K562 (cell line): ENCODE measurements around the gene NLGN4X. TPM values are rescaled to one million over a fixed set of nuclear protein-coding genes. Genes with fewer than 3 reads are reported as not detected.

Source experiments
- ATAC-seq: fragments of 200-7000 bp; cut with Tn5 transposase; 3 replicates; pipeline ENCODE4 v1.9.1; 2020; ENCODE audit warnings: moderate library complexity
- BruUV-seq: library from RNA; stranded (reverse); fragments of 400-500 nt; replicated peaks from 2 replicates; lab custom pipeline; 2021; lab: Mats Ljungman, UMichigan
- CTCF ChIA-PET: fragments of 300-600 bp; formaldehyde crosslinking; extraction: SDS; loops from one replicate; lab custom pipeline; 2021; ENCODE audit warnings: low intra/inter-chr PET ratio; lab: Yijun Ruan, JAX
- POLR2A ChIA-PET: fragments of 300-600, 350-650 bp; sonication (Branson Sonifier 250); formaldehyde crosslinking; extraction: SDS; loops from one replicate; lab custom pipeline; 2021; ENCODE audit warnings: antibody characterized with exemption, inconsistent platforms; lab: Yijun Ruan, JAX
- DNase-seq, 4 experiments: peaks; one replicate each; pipeline versions ENCODE4 v3.0.0 to v3.0.0-alpha.2; 2011 to 2018; ENCODE audit warnings: low spot score in 3 of 4, mixed read lengths in 3 of 4; ENCODE audit errors: extremely low read depth in 1 of 4
- FAIRE-seq: peaks from 2 replicates; lab custom pipeline; 2011; peaks lifted over from hg19 to GRCh38; lab: Jason Lieb, UNC
- H2AFZ ChIP-seq: 2 replicates; pipeline ENCODE4 v1.6.0; 2011; ENCODE audit warnings: low read depth, low read length, control low read depth, inconsistent platforms
- H3K27ac ChIP-seq: fragments of 200-600 bp; 3 replicates; pipeline ENCODE4 v1.8.0; 2011; ENCODE audit warnings: low read depth, mild to moderate bottlenecking, control low read depth, inconsistent platforms, low read length, moderate library complexity, mixed read lengths; ENCODE audit errors: extremely low read depth
- H3K27me3 ChIP-seq, 2 experiments: fragments of 300-600 bp in 1 of 2; 2 replicates in 1 of 2; 3 replicates in 1 of 2; pipeline versions ENCODE4 v1.6.0 to v1.8.0; 2011; ENCODE audit warnings: inconsistent platforms in 2 of 2, low read length in 2 of 2, mild to moderate bottlenecking in 1 of 2, mixed read lengths in 1 of 2, moderate library complexity in 1 of 2; ENCODE audit not compliant: control insufficient read depth in 2 of 2, insufficient read depth in 2 of 2
- H3K36me3 ChIP-seq: fragments of 300-600 bp; 3 replicates; pipeline ENCODE4 v1.8.0; 2011; ENCODE audit warnings: mild to moderate bottlenecking, low read length, inconsistent platforms; ENCODE audit not compliant: control insufficient read depth, insufficient read depth
- H3K4me1 ChIP-seq, 2 experiments: fragments of 200-600 bp in 1 of 2; replicated peaks in 1 of 2; 2 replicates in 1 of 2; 3 replicates in 1 of 2; pipeline versions ENCODE4 v1.5.1 to v1.8.0; 2011; ENCODE audit warnings: inconsistent platforms in 2 of 2, low read length in 2 of 2, mild to moderate bottlenecking in 1 of 2, mixed read lengths in 1 of 2, moderate library complexity in 1 of 2; ENCODE audit not compliant: control insufficient read depth in 2 of 2, insufficient read depth in 2 of 2
- H3K4me2 ChIP-seq: 2 replicates; pipeline ENCODE4 v1.6.1; 2011; ENCODE audit warnings: low read length, control low read depth, inconsistent platforms, mixed read lengths; ENCODE audit not compliant: insufficient read depth
- H3K4me3 ChIP-seq: fragments of 200-600 bp; sonication (generic), shearing (Covaris generic); 2 replicates; pipeline ENCODE4 v1.5.1; 2016; ENCODE audit warnings: control low read depth, inconsistent platforms
- H3K79me2 ChIP-seq: fragments of 200-600 bp; 3 replicates; pipeline ENCODE4 v1.8.0; 2011; ENCODE audit warnings: low read length, inconsistent platforms; ENCODE audit not compliant: control insufficient read depth, insufficient read depth
- H3K9ac ChIP-seq, 2 experiments: 2 replicates each; pipeline versions ENCODE4 v1.6.0 to v1.6.1; 2011; ENCODE audit warnings: low read depth in 2 of 2, low read length in 2 of 2, control low read depth in 1 of 2, inconsistent platforms in 1 of 2, mild to moderate bottlenecking in 1 of 2, mixed read lengths in 1 of 2; ENCODE audit not compliant: insufficient read depth in 1 of 2
- H3K9me1 ChIP-seq: one replicate; pipeline ENCODE4 v1.6.0; 2011; ENCODE audit warnings: inconsistent platforms, mild to moderate bottlenecking, low read length, moderate library complexity; ENCODE audit not compliant: control insufficient read depth, insufficient read depth
- H3K9me3 ChIP-seq: replicated peaks from 2 replicates; pipeline ENCODE4 v1.5.1; 2011; ENCODE audit warnings: low read depth, low read length, inconsistent platforms; ENCODE audit not compliant: control insufficient read depth, insufficient read depth
- H4K20me1 ChIP-seq: replicated peaks from 2 replicates; pipeline ENCODE4 v1.6.1; 2011; ENCODE audit warnings: low read length, inconsistent platforms, mixed read lengths; ENCODE audit not compliant: control insufficient read depth, insufficient read depth
- COPS2 ChIP-seq: fragments of 450-650 bp; conservative IDR thresholded peaks from 2 replicates; pipeline ENCODE4 v1.6.1; 2016; ENCODE audit warnings: mild to moderate bottlenecking, moderate library complexity
- LEF1 ChIP-seq: fragments of 450-650 bp; IDR thresholded peaks from 2 replicates; pipeline ENCODE4 v1.6.1; 2016; ENCODE audit warnings: mild to moderate bottlenecking
- NELFE ChIP-seq: IDR thresholded peaks from 2 replicates; pipeline ENCODE4 v1.6.1; 2011; ENCODE audit warnings: mild to moderate bottlenecking; ENCODE audit not compliant: insufficient read depth, insufficient read length
- POLR2A ChIP-seq: fragments of 450-650 bp; conservative IDR thresholded peaks from 2 replicates; pipeline ENCODE4 v1.6.1; 2016
- TAF15 ChIP-seq: fragments of 200-400 bp; formaldehyde crosslinking; IDR thresholded peaks from 2 replicates; pipeline ENCODE4 v1.6.1; 2017; ENCODE audit warnings: mild to moderate bottlenecking, low read depth, low read length, moderate library complexity
- TAF9B ChIP-seq: fragments of 450-650 bp; IDR thresholded peaks from 2 replicates; pipeline ENCODE4 v1.6.1; 2018; ENCODE audit warnings: mild to moderate bottlenecking; ENCODE audit not compliant: partially characterized antibody
- ZBTB5 ChIP-seq: fragments of 450-650 bp; IDR thresholded peaks from 2 replicates; pipeline ENCODE4 v1.6.1; 2017; ENCODE audit warnings: antibody characterized with exemption
- WGBS: fragments of 100-300 bp; shearing (Covaris generic); methylation state at CpG from one replicate; pipeline ENCODE4 v1.1.6; 2016; ENCODE audit warnings: low coverage, mixed read lengths; ENCODE audit not compliant: insufficient coverage; ENCODE audit errors: missing lambda C conversion rate; 5-methylcytosine and 5-hydroxymethylcytosine counted together
- in situ Hi-C: fragments of 300-500 bp; cut with MboI; formaldehyde crosslinking; loops from 4 replicates; pipeline ENCODE4 v1.15.0; 2018; ENCODE audit warnings: inconsistent platforms, mixed read lengths
- intact Hi-C: fragments of 100-400 bp; cut with micrococcal nuclease; formaldehyde crosslinking; loops from 2 replicates; pipeline ENCODE4 v1.14.2; 2022
- polyA plus RNA-seq, 8 experiments: library from polyadenylated mRNA; depleted of rRNA in 4 of 8; stranded (reverse) in 5 of 8; unstranded in 3 of 8; fragments of >200 nt; fragmentation: Nextera tagmentation in 2 of 8; fragmentation: Illumina TruSeq in 1 of 8; extraction: Ambion mirVana in 2 of 8; extraction: Trizol in 1 of 8; gene quantifications; 2 replicates each; pipeline versions ENCODE4 v1.2.1 to v1.2.3, GENCODE V29; 2011 to 2014; ENCODE audit warnings: inconsistent platforms in 1 of 8, missing spikeins in 1 of 8
- total RNA-seq, 7 experiments: library from RNA; depleted of rRNA in 6 of 7; stranded (reverse); fragments of >200 nt in 6 of 7; fragmentation: Illumina TruSeq in 2 of 7; extraction: Trizol in 2 of 7; gene quantifications; 2 replicates each; pipeline versions ENCODE4 v1.2.1 to v1.2.3, GENCODE V29; 2011 to 2021; ENCODE audit warnings: low replicate concordance in 1 of 7
- TF ChIP-seq, protein P1 (sequence below): sonication (generic); formaldehyde crosslinking; IDR thresholded peaks from 2 replicates; pipeline ENCODE4 v1.8.0; 2022; ENCODE audit warnings: mild to moderate bottlenecking, missing genetic modification reagents
- TF ChIP-seq, protein P2 (sequence below): fragments of 450-650 bp; IDR thresholded peaks from 2 replicates; pipeline ENCODE4 v1.6.1; 2016; ENCODE audit warnings: mild to moderate bottlenecking, moderate library complexity

The NLGN4X gene
- total and polyA plus RNA-seq, 9 of the 15 experiments (the other 6 are each of a cell fraction or from before 2014, with no cell fraction given) = 0.07 TPM; not detected in 8

GRCh38 chrX:6225288-6225910 is 3.3 kb downstream of the NLGN4X start:
- Histone ChIP-seq H3K9ac (no peak overlapping the region), H3K9me3 (no peaks in the 10 kb centered on the region), H3K4me3 (no peak overlapping the region), H3K79me2 (no peaks in the 10 kb centered on the region), H3K27me3 (no peaks in the 10 kb centered on the region), H3K27ac (no peak overlapping the region), H3K4me1 (no peaks in the 10 kb centered on the region), H3K9me1 (no peaks in the 10 kb centered on the region), H4K20me1 (no peaks in the 10 kb centered on the region), H2AFZ (no peak overlapping the region), H3K4me2 (no peak overlapping the region), H3K36me3 (no peaks in the 10 kb centered on the region)
- no TSS peak for BruUV-seq
- WGBS = 4% methylated on average over 8 of the region's 17 CpGs
- ATAC-seq (no peak), DNase-seq (no peak), FAIRE-seq (no peak)
- POLR2A ChIA-PET = no interaction called here
- CTCF ChIA-PET = no interaction called here
- intact Hi-C loops = no loop called here
- in situ Hi-C loops = no loop called here
- TF ChIP-seq NELFE = no peak
- TF ChIP-seq POLR2A = no peak
- no peak for TF ChIP-seq LEF1
- no peak for TF ChIP-seq TAF9B
- TF ChIP-seq COPS2 = no peak
- TF ChIP-seq, protein P1, sequence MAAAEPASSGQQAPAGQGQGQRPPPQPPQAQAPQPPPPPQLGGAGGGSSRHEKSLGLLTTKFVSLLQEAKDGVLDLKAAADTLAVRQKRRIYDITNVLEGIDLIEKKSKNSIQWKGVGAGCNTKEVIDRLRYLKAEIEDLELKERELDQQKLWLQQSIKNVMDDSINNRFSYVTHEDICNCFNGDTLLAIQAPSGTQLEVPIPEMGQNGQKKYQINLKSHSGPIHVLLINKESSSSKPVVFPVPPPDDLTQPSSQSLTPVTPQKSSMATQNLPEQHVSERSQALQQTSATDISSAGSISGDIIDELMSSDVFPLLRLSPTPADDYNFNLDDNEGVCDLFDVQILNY = no peak
- no peak for TF ChIP-seq TAF15
- no peak for TF ChIP-seq ZBTB5
- TF ChIP-seq, protein P2, sequence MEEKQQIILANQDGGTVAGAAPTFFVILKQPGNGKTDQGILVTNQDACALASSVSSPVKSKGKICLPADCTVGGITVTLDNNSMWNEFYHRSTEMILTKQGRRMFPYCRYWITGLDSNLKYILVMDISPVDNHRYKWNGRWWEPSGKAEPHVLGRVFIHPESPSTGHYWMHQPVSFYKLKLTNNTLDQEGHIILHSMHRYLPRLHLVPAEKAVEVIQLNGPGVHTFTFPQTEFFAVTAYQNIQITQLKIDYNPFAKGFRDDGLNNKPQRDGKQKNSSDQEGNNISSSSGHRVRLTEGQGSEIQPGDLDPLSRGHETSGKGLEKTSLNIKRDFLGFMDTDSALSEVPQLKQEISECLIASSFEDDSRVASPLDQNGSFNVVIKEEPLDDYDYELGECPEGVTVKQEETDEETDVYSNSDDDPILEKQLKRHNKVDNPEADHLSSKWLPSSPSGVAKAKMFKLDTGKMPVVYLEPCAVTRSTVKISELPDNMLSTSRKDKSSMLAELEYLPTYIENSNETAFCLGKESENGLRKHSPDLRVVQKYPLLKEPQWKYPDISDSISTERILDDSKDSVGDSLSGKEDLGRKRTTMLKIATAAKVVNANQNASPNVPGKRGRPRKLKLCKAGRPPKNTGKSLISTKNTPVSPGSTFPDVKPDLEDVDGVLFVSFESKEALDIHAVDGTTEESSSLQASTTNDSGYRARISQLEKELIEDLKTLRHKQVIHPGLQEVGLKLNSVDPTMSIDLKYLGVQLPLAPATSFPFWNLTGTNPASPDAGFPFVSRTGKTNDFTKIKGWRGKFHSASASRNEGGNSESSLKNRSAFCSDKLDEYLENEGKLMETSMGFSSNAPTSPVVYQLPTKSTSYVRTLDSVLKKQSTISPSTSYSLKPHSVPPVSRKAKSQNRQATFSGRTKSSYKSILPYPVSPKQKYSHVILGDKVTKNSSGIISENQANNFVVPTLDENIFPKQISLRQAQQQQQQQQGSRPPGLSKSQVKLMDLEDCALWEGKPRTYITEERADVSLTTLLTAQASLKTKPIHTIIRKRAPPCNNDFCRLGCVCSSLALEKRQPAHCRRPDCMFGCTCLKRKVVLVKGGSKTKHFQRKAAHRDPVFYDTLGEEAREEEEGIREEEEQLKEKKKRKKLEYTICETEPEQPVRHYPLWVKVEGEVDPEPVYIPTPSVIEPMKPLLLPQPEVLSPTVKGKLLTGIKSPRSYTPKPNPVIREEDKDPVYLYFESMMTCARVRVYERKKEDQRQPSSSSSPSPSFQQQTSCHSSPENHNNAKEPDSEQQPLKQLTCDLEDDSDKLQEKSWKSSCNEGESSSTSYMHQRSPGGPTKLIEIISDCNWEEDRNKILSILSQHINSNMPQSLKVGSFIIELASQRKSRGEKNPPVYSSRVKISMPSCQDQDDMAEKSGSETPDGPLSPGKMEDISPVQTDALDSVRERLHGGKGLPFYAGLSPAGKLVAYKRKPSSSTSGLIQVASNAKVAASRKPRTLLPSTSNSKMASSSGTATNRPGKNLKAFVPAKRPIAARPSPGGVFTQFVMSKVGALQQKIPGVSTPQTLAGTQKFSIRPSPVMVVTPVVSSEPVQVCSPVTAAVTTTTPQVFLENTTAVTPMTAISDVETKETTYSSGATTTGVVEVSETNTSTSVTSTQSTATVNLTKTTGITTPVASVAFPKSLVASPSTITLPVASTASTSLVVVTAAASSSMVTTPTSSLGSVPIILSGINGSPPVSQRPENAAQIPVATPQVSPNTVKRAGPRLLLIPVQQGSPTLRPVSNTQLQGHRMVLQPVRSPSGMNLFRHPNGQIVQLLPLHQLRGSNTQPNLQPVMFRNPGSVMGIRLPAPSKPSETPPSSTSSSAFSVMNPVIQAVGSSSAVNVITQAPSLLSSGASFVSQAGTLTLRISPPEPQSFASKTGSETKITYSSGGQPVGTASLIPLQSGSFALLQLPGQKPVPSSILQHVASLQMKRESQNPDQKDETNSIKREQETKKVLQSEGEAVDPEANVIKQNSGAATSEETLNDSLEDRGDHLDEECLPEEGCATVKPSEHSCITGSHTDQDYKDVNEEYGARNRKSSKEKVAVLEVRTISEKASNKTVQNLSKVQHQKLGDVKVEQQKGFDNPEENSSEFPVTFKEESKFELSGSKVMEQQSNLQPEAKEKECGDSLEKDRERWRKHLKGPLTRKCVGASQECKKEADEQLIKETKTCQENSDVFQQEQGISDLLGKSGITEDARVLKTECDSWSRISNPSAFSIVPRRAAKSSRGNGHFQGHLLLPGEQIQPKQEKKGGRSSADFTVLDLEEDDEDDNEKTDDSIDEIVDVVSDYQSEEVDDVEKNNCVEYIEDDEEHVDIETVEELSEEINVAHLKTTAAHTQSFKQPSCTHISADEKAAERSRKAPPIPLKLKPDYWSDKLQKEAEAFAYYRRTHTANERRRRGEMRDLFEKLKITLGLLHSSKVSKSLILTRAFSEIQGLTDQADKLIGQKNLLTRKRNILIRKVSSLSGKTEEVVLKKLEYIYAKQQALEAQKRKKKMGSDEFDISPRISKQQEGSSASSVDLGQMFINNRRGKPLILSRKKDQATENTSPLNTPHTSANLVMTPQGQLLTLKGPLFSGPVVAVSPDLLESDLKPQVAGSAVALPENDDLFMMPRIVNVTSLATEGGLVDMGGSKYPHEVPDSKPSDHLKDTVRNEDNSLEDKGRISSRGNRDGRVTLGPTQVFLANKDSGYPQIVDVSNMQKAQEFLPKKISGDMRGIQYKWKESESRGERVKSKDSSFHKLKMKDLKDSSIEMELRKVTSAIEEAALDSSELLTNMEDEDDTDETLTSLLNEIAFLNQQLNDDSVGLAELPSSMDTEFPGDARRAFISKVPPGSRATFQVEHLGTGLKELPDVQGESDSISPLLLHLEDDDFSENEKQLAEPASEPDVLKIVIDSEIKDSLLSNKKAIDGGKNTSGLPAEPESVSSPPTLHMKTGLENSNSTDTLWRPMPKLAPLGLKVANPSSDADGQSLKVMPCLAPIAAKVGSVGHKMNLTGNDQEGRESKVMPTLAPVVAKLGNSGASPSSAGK = no peak
